A549 (cell line): ENCODE data around the gene SLC9A9. TPM values are rescaled to one million over a fixed set of nuclear protein-coding genes. Genes with fewer than 3 reads are reported as not detected.

Experiments used
- ATAC-seq, 2 experiments: fragments of 200-7000 bp in 1 of 2; fragments of >200 bp in 1 of 2; cut with Nextera tagmentation in 1 of 2; cut with Tn5 transposase in 1 of 2; 3 replicates each; pipeline versions ENCODE4 v1.8.0 to v1.9.1; 2018 to 2020; ENCODE audit warnings: mild to moderate bottlenecking in 1 of 2, moderate library complexity in 1 of 2
- CTCF ChIA-PET: fragments of 300-600 bp; sonication (Branson Sonifier 250); formaldehyde crosslinking; extraction: SDS; loops from one replicate; lab custom pipeline; 2021; ENCODE audit warnings: antibody characterized with exemption, inconsistent platforms; lab: Yijun Ruan, JAX
- POLR2A ChIA-PET: fragments of 350-600 bp; formaldehyde crosslinking; extraction: SDS; loops from one replicate; lab custom pipeline; 2021; ENCODE audit warnings: antibody characterized with exemption, inconsistent platforms; lab: Yijun Ruan, JAX
- DNase-seq, 2 experiments: peaks; one replicate each; pipeline versions ENCODE4 v3.0.0 to v3.0.0-alpha.2; 2011 to 2016; ENCODE audit warnings: low read depth in 1 of 2, low spot score in 1 of 2
- FAIRE-seq: peaks from 2 replicates; lab custom pipeline; 2011; peaks lifted over from hg19 to GRCh38; lab: Jason Lieb, UNC
- H3K27ac ChIP-seq, 2 experiments: fragments of >200 bp; sonication (Bioruptor Twin); formaldehyde crosslinking; 3 replicates each; pipeline ENCODE4 v1.5.1; 2016 to 2017
- H3K4me1 ChIP-seq: fragments of >200 bp; sonication (Bioruptor Twin); formaldehyde crosslinking; 3 replicates; pipeline ENCODE4 v1.6.1; 2016
- H3K4me2 ChIP-seq: fragments of >200 bp; sonication (Bioruptor Twin); formaldehyde crosslinking; 3 replicates; pipeline ENCODE4 v1.6.1; 2016
- H3K4me3 ChIP-seq: fragments of >200 bp; sonication (Bioruptor Twin); formaldehyde crosslinking; 3 replicates; pipeline ENCODE4 v1.5.1; 2016
- H3K9me3 ChIP-seq: fragments of >200 bp; sonication (Bioruptor Twin); formaldehyde crosslinking; 3 replicates; pipeline ENCODE4 v1.6.1; 2016
- CBX8 ChIP-seq: fragments of 200-600 bp; sonication (generic); IDR thresholded peaks from 2 replicates; pipeline ENCODE4 v1.6.1; 2016
- CEBPB ChIP-seq, 2 experiments: fragments of >200 bp in 1 of 2; sonication (Bioruptor Twin) in 1 of 2; formaldehyde crosslinking in 1 of 2; IDR thresholded peaks; 2 replicates each; pipeline ENCODE4 v1.6.1; 2012 to 2016
- EHMT2 ChIP-seq: fragments of 200-600 bp; sonication (generic); IDR thresholded peaks from 2 replicates; pipeline ENCODE4 v1.6.1; 2016; ENCODE audit warnings: antibody characterized with exemption, low read depth, mild to moderate bottlenecking, moderate library complexity
- FOXS1 ChIP-seq: fragments of 250-450 bp; sonication (Bioruptor Pico); IDR thresholded peaks from 2 replicates; pipeline ENCODE4 v1.5.0; 2020; ENCODE audit warnings: mild to moderate bottlenecking, moderate library complexity
- HDAC2 ChIP-seq: fragments of 200-600 bp; sonication (generic); IDR thresholded peaks from 2 replicates; pipeline ENCODE4 v1.6.1; 2016
- HEYL ChIP-seq: fragments of 250-450 bp; sonication (Bioruptor Pico); IDR thresholded peaks from 2 replicates; pipeline ENCODE4 v1.8.0; 2021; ENCODE audit warnings: mild to moderate bottlenecking, moderate library complexity
- HOXB13 ChIP-seq: fragments of 250-450 bp; sonication (Bioruptor Pico); IDR thresholded peaks from 2 replicates; pipeline ENCODE4 v1.5.0; 2020; ENCODE audit warnings: low read depth, mild to moderate bottlenecking, moderate library complexity
- KDM1A ChIP-seq: fragments of 200-600 bp; sonication (generic); IDR thresholded peaks from 2 replicates; pipeline ENCODE4 v1.6.1; 2016; ENCODE audit warnings: low read depth, mild to moderate bottlenecking
- MAFK ChIP-seq: fragments of 450-650 bp; IDR thresholded peaks from 2 replicates; pipeline ENCODE4 v1.6.1; 2014; ENCODE audit not compliant: partially characterized antibody
- MYC ChIP-seq: IDR thresholded peaks from 2 replicates; pipeline ENCODE4 v1.6.1; 2012; ENCODE audit warnings: mild to moderate bottlenecking, inconsistent platforms, low read length, improper control_type of control experiment, borderline replicate concordance
- NR3C1 ChIP-seq: fragments of >200 bp; sonication (Bioruptor Twin); formaldehyde crosslinking; IDR thresholded peaks from 3 replicates; pipeline ENCODE4 v1.6.1; 2017
- RAD21 ChIP-seq, 2 experiments: fragments of >200 bp in 1 of 2; sonication (Bioruptor Twin) in 1 of 2; formaldehyde crosslinking in 1 of 2; IDR thresholded peaks in 1 of 2; conservative IDR thresholded peaks in 1 of 2; 2 replicates in 1 of 2; 3 replicates in 1 of 2; pipeline ENCODE4 v1.6.1; 2012 to 2018; ENCODE audit warnings: inconsistent platforms in 1 of 2
- TFCP2L1 ChIP-seq: fragments of 250-450 bp; sonication (Bioruptor Pico); IDR thresholded peaks from 2 replicates; pipeline ENCODE4 v1.5.0; 2021; ENCODE audit warnings: mild to moderate bottlenecking
- TP53 ChIP-seq: fragments of 250-450 bp; sonication (Bioruptor Pico); IDR thresholded peaks from 2 replicates; pipeline ENCODE4 v1.5.0; 2021; ENCODE audit warnings: mild to moderate bottlenecking, moderate library complexity
- ZC3H11A ChIP-seq: fragments of 450-650 bp; IDR thresholded peaks from 2 replicates; pipeline ENCODE4 v1.6.1; 2014; ENCODE audit warnings: antibody characterized with exemption, mild to moderate bottlenecking
- ZNF302 ChIP-seq: fragments of 250-450 bp; sonication (Bioruptor Pico); IDR thresholded peaks from 2 replicates; pipeline ENCODE4 v1.9.0; 2021; ENCODE audit warnings: inconsistent platforms, mild to moderate bottlenecking, moderate library complexity
- ZSCAN20 ChIP-seq: fragments of 250-450 bp; sonication (Bioruptor Pico); IDR thresholded peaks from 2 replicates; pipeline ENCODE4 v1.8.0; 2022; ENCODE audit warnings: mild to moderate bottlenecking, moderate library complexity
- WGBS: methylation state at CpG from one replicate; pipeline ENCODE4 v1.1.6; 2017; ENCODE audit errors: missing lambda C conversion rate; 5-methylcytosine and 5-hydroxymethylcytosine counted together
- polyA plus RNA-seq, 4 experiments: library from polyadenylated mRNA; depleted of rRNA in 3 of 4; stranded (reverse); fragments of >200 nt; fragmentation: RNase III in 1 of 4; extraction: RNeasy Plus Mini Kit Qiagen cat#74134 plus additional on column Dnase treatment in 1 of 4; gene quantifications; 2 replicates in 3 of 4; 3 replicates in 1 of 4; pipeline ENCODE4 v1.2.3, GENCODE V29; 2011 to 2017
- TF ChIP-seq, protein P1 (sequence below): fragments of 250-450 bp; sonication (Bioruptor Pico); IDR thresholded peaks from 2 replicates; pipeline ENCODE4 v1.5.0; 2020; ENCODE audit warnings: low read depth, mild to moderate bottlenecking, moderate library complexity
- TF ChIP-seq, protein P2 (sequence below): IDR thresholded peaks from 2 replicates; pipeline ENCODE4 v1.6.1; 2012
- TF ChIP-seq, protein P3 (sequence below): fragments of >200 bp; sonication (Bioruptor Twin); formaldehyde crosslinking; IDR thresholded peaks from 2 replicates; pipeline ENCODE4 v1.6.1; 2016

Gene SLC9A9
- polyA plus RNA-seq, 2 of the 4 experiments (the other 2 are of a cell fraction), result 0.10 to 0.32 TPM

DNA sequence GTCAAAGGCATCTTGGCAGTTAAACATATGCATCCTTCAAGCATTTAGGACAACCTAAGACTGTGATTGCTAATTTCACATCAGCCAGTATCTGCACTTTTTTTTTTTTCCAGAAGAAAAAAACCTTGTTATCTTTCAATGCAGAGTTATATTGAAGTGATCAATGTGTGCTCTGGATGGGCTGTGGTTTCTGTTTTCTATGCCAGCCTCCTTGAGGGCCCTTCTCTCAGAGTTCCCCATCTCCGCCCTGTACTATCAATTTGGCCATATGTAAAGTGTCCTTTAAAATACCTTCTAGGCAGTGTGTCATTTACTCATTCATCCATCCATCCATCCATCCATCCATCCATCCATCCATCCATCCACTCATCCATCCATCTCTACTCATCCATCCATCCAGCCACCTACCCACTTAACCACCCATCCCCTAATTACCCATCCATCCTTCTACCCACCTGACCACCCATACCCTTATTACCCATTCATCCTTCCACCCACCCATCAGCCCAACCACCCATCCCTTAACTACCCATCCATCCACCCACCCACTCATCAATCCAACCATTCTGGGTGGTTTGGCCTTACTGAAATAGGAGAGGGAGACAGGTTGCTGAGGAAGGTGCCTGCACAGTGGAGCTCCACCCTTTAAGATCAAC is 406.6 kb downstream of the SLC9A9 start (continued):
- TF ChIP-seq, protein P1, sequence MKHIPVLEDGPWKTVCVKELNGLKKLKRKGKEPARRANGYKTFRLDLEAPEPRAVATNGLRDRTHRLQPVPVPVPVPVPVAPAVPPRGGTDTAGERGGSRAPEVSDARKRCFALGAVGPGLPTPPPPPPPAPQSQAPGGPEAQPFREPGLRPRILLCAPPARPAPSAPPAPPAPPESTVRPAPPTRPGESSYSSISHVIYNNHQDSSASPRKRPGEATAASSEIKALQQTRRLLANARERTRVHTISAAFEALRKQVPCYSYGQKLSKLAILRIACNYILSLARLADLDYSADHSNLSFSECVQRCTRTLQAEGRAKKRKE (CRISPR knock-in tag), result no peak
- TF ChIP-seq RAD21 (conservative IDR thresholded peaks at IDR 0.05 in 1 of 2, IDR thresholded peaks at IDR 0.05 in 1 of 2), result no peak

DNA sequence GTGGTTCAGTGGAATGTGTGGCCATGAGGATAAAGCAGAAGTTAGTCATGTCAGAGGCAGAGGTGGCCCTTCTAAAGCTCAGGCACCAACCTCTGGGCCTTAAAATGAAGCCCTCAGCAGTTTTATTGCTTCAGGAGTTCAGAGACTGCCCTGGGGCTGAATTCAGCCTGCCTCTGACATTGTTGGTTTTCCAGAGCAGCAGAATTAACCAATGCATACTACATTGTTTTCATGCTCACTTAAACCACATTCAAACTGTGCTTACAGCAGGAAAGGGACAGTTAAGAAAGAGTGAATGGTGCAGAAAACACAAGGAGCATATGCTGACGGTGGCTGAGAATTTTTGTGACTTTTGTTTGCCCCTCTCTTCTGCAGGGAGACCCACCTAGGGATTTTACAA is 408.5 kb downstream of the SLC9A9 start:
- POLR2A ChIA-PET, result no interaction called here
- ATAC-seq, result no peak

DNA sequence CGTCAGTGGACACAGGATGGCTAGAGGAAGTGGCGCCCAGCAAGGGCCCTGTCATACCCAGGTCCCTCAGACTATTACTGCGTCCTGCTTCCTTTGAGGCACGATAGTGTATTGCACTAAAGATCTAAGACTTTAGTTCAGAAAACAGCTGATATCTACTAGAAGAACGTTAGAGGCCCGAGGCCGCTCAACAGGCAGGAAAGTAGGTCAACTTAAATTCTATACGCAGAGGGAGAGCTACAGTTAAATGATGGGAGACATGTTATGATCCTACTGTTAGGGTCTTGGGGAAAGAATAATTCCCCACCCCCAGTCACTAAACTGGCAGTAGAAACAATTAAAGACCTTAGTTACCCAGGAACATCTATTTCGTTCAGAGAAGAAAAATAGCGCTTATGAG is 410.9 kb downstream of the SLC9A9 start:
- H3K4me2 ChIP-seq, result no peak overlapping the region
- CTCF ChIA-PET, result interaction anchor here (1.2 kb wide), 1 partner anchor 8 kb away, joined by 3 read pairs; no protein-coding TSS in a partner anchor
- DNase-seq (no peak), FAIRE-seq (no peak), ATAC-seq (no peak)
- WGBS, result 64% methylated on average over 10 of the region's 10 CpGs
- no peak overlapping the region for H3K27ac ChIP-seq
- no peaks in the 10 kb centered on the region for H3K4me1 ChIP-seq
- no peak overlapping the region for H3K4me3 ChIP-seq
- POLR2A ChIA-PET, result no interaction called here
- no peaks in the 10 kb centered on the region for H3K9me3 ChIP-seq
- TF ChIP-seq NR3C1 (no peak), MYC (no peak), CBX8 (no peak), KDM1A (no peak), FOXS1 (CRISPR knock-in tag) (no peak), EHMT2 (no peak), ZNF302 (CRISPR knock-in tag) (no peak), TP53 (CRISPR knock-in tag) (no peak), TFCP2L1 (CRISPR knock-in tag) (no peak), HEYL (CRISPR knock-in tag) (no peak), CEBPB (IDR thresholded peaks at IDR 0.05) (no peak)
- TF ChIP-seq, protein P2, sequence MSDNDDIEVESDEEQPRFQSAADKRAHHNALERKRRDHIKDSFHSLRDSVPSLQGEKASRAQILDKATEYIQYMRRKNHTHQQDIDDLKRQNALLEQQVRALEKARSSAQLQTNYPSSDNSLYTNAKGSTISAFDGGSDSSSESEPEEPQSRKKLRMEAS, result no peak
- TF ChIP-seq, protein P3, sequence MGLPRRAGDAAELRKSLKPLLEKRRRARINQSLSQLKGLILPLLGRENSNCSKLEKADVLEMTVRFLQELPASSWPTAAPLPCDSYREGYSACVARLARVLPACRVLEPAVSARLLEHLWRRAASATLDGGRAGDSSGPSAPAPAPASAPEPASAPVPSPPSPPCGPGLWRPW, result no peak

More for the DNA sequence above, 408.5 kb downstream of the SLC9A9 start:
- WGBS, result 43% methylated on average over 1 of the region's 1 CpG
- FAIRE-seq (no peak), DNase-seq (no peak)
- TF ChIP-seq ZNF302 (CRISPR knock-in tag) (no peak), ZC3H11A (no peak), ZSCAN20 (CRISPR knock-in tag) (no peak), HDAC2 (no peak)
- no peak overlapping the region for H3K4me2 ChIP-seq
- H3K4me1 ChIP-seq, result peaks cover 15% of the 10 kb centered on the region
- no peak overlapping the region for H3K27ac ChIP-seq
- H3K9me3 ChIP-seq, result no peaks in the 10 kb centered on the region
- CTCF ChIA-PET, result no interaction called here
- no peak overlapping the region for H3K4me3 ChIP-seq

DNA sequence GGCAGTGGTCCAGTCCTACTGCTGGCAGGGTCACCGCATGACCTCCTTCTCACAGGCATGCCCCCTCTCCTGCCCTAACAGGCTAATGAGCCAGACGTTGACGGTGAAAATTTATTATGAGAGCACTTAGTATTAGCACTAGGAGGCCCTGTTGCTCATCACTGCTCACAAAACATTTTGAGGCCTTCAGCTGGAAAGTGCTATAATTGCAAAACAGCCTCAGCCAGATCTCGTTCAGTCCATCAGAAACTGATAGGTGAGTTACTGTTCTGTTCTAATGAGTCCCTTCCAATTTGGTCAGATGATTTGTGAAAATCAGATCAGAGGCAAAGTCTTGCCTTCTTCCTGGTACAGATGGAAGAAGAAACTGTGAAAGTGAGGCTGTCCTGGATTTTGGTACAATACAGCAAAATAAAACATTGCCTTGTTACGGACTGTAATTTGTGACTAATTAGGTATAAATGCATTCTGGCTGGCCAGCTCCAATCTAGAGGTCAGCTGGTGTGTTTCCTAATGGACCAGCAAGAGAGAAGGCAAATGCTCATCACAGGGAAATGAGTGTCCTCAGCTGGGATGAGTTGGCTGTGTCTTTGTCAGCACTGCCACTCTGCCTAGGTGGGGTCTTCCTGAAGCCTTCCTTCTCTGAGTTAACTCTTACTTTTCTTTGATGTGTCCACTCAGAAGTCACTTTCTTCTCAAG is 411.9 kb downstream of the SLC9A9 start:
- POLR2A ChIA-PET, result no interaction called here
- Histone ChIP-seq H3K4me1 (no peaks in the 10 kb centered on the region), H3K4me2 (no peak overlapping the region), H3K4me3 (no peak overlapping the region), H3K9me3 (no peaks in the 10 kb centered on the region), H3K27ac (no peak overlapping the region)
- CTCF ChIA-PET, result interaction anchor here (1.2 kb wide), 1 partner anchor 9 kb away, joined by 3 read pairs; no protein-coding TSS in a partner anchor
- 70% methylated on average over 5 of the region's 5 CpGs for WGBS
- DNase-seq (no peak), FAIRE-seq (no peak), ATAC-seq (no peak)
- no peak for TF ChIP-seq HOXB13 (CRISPR knock-in tag)
- TF ChIP-seq MAFK, result no peak
- no peak for TF ChIP-seq HEYL (CRISPR knock-in tag)
